GM18858 (cell line): ENCODE measurements around the gene LRRC74B.
"Not testable (repeated sequence)": the region's sequence is repeated elsewhere in the genome, so short reads cannot be mapped to it uniquely, and the experiment has no call there.

Experiments
- ATAC-seq: cut with Tn5 transposase; IDR thresholded peaks from one replicate; pipeline ENCODE4 v1.9.1; 2021; ENCODE audit not compliant: unreplicated experiment

LRRC74B gene

DNA sequence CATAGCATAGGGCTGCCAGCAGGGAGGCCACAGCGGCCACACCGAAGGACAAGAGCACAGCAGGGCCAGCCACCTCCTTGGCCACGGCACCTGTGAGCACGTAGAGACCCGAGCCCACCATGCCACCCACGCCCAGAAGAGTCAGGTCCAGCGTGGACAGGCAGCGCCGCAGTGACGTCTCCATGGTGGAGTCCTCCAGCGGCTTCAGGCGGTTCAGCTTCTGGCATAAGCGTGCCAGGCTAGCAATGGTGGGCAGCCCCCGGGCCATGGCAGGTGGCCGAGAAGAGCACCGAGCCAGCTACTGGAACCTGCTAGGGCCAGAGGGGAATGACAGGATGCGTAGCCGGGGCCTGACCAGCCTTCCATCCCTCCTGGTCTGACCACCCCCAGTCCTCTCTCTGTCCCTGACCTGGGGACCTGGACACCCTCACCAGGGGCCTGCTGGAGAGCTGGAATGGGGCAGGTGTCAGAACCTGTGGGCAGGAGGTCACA, 14.2 kb upstream of the LRRC74B start:
- no peak for ATAC-seq

DNA sequence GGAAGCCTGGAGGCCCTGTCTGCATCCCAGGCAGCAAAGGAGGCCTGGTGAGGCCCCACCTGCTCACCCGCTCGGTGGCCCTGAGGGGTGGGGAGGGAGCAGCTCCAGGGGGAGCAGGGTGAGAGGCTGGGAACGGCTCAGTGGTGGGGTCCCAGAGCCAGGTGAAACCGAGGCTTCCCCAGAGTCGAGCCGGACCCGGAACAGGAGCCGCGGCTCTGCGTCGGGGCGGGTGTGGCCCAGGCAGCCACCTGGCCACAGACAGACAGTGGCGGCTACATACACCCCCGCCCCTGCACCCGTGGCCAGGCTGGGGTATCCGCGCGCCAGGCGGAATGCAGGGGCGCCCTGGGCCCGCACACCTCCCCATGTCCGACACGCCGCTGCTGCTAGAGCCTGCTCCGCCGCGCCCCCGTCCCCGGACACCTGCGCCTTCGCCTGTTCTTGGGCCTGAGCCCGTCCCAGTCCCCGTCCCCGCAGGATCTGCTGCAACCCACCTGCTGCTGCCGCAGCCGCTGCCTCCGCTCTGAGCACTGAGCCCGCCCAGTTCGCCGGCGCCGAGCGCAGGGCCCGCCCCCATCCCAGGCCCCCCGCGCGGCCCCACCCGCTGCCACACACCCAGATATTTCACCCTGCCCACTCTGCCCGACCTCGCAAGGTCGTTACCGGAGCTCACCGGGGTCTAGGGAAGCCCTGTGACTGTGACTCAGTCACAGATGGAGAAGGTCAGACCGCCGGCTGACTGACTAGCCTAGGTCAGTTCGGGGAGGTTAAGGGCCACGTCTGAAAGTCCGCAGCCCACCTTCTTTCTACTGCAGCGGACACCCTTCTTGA, 13.5 kb upstream of the LRRC74B start, which contains the start of gene SLC7A4:
Gene SLC7A4, minus strand, starts transcription at position 525 of the 831 bp plus-strand sequence. CDS start 749 bp downstream, outside the sequence.
- ATAC-seq = no peak

GRCh38 chr22:21032868-21033688, 12.7 kb upstream of the LRRC74B start:
- no peak for ATAC-seq

DNA sequence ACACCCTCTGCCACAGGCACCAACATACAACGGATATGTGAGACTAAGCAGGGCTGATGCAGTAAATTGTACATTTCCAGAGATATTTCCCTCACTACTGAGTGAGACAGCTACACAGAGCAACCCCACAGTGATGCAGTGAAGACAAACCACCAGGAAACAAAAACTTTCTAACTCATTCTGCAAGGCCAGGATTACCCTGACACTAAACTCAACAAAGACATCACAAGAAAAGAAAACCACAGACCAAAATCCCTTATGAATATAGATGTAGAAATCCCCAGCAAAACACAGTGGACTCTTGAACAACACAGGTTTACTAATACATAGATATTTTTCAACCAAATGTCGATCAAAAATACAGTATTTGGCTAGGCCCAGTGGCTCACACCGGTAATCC, 11.9 kb upstream of the LRRC74B start:
- no peak for ATAC-seq

GRCh38 chr22:21034989-21035388, 10.8 kb upstream of the LRRC74B start:
- no peak for ATAC-seq

DNA sequence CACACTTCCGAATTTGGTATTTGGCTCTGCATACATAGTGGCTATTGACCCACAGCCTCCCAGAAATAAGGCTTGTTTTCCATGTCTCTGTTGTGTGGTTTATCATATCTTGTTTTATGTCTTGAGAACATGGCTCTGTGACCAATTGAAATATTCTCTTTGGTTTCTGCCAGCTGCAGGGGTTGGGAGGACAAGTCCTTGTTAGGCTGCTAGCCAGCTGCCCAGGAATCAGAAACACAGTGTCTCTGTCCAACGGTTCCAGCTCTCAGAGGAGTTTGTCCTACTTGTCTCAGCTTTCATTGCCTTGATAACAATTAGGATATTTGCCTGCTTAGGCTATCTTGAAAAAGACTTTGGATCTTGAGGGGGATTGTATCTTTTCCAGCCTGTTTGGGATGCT, 7.3 kb upstream of the LRRC74B start:
- no peak for ATAC-seq

- not testable (repeated sequence) for ATAC-seq
These were observed 6.6 kb upstream of the LRRC74B start for GRCh38 chr22:21039158-21039557.

DNA sequence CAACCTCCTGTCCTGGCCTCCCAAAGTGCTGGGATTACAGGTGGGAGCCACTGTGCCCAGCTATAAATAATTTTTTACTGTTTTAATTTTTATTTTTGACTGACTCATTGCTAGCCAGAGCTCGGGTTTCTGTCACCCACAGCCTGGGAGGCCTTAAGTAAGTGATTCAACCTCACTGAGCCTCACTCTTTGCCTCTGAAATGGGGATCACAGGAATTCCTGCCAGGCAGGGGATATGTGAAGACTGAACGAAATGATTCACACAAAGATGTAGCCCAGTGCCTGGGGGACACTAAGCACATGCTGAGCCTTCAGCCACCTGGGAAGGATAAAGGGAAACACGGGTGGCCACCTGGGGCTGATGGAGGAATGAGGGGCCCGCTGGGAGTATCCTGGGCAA, 3.8 kb upstream of the LRRC74B start:
- no peak for ATAC-seq

DNA sequence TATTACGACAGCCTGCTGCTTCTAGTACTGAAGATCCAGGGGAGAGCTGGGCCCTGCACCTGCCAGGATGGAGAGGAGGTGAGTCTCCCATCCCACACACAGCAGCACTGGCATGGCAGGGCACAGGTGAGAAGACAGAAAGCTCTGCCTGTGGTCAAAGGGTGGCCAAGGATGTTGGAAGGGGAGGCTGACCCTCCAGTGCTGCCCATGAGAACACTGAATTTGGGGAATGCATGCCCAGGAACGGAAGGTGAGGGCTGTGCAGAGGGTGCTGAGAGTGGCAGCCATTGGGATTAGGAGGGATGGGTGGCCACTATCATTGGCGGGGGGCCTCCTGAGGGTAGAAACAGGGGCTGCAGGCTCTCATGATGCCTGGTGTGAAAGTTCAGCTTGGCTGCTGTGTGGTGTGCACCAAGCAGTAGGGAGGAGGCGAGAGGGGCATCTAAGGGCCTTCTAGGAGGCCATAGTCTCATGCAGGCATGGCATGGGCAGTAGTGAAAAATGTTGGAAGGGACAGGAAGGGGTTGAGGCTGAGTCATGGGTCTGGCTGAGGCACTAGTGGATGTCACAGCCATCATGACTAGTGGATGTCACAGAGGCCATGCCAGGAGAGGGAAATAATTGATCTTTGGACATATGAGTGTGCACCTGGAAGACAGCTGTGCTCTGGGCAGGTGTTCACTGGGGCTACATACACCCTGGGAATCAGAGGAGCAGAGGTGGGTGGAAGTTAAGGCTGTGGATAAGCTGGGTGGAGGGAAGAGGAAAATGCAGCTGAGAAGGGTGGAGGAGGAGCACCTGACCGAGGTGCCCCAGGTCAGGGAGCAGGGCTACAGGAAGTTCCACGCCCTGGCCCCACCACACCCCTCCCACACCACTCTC, 2.5 kb upstream of the LRRC74B start:
- ATAC-seq = no peak

GRCh38 chr22:21043860-21044535, 1.7 kb upstream of the LRRC74B start:
- no peak for ATAC-seq

GRCh38 chr22:21044931-21045584, 688 bp upstream of the LRRC74B start:
- no peak for ATAC-seq

GRCh38 chr22:21047035-21047661, 1.4 kb downstream of the LRRC74B start:
- ATAC-seq = no peak

- no peak for ATAC-seq
These were observed 2.0 kb downstream of the LRRC74B start for GRCh38 chr22:21047730-21048129.

GRCh38 chr22:21048448-21048847, 2.7 kb downstream of the LRRC74B start:
- ATAC-seq = not testable (repeated sequence)

DNA sequence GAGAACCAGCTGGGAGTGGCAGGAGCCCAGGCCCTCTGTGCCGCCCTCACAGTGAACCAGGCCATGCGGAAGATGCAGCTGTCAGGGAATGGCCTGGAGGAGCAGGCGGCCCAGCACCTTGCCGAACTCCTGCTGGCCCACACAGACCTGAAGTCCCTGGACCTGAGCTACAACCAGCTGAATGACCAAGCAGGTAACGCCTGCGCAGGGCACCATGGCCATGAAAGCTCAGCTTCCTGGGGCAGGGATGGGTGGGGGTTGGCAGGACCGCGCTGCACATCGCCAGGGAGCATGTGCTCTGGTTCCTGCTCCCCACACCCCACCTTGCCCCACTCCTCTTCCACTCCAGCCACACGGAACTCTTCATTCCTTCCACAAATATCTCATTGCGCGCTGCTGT, 3.2 kb downstream of the LRRC74B start:
- not testable (repeated sequence) for ATAC-seq

GRCh38 chr22:21051145-21051830, 5.5 kb downstream of the LRRC74B start:
- ATAC-seq = no peak

DNA sequence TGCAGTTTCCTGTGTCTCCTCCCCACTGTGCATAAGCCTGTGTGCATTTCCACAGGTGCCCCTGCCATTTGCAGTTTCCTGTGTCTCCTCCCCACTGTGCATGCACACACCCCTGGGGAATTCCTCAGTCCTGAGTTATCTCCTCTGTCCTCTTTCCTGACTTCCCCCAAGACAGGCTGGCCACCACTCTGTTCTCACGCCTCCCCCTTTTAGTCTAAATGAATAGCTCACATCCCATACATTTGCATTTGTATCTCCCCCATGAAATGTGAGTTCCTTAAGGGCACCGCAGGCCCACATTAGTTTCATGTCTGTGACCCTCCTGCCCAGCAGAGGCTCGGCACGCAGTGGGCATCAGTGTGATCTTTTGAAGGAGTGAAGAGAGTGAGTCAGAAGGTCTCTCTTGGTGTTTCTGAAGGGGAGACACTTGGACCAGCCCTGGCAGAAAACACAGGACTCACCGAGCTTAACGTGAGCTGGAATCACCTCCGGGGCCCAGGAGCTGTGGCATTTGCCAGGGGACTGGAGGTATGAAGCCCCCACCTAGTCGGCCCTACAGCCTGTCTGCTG, 6.2 kb downstream of the LRRC74B start:
- ATAC-seq = no peak

- no peak for ATAC-seq
These were observed 7.1 kb downstream of the LRRC74B start for GRCh38 chr22:21052715-21053459.
